ENCODE results near the gene BSND.

The BSND gene

GRCh38 chr1:54973205-54973921 lies 25.4 kb upstream of the BSND start:
- DNase-seq = no peak

- DNase-seq = no peak
These were observed 23.2 kb upstream of the BSND start for GRCh38 chr1:54975356-54976108.

- DNase-seq = no peak
These were observed 22.0 kb upstream of the BSND start for GRCh38 chr1:54976747-54977146.

GRCh38 chr1:54977533-54978297 lies 21.0 kb upstream of the BSND start:
- DNase-seq = no peak

DNA sequence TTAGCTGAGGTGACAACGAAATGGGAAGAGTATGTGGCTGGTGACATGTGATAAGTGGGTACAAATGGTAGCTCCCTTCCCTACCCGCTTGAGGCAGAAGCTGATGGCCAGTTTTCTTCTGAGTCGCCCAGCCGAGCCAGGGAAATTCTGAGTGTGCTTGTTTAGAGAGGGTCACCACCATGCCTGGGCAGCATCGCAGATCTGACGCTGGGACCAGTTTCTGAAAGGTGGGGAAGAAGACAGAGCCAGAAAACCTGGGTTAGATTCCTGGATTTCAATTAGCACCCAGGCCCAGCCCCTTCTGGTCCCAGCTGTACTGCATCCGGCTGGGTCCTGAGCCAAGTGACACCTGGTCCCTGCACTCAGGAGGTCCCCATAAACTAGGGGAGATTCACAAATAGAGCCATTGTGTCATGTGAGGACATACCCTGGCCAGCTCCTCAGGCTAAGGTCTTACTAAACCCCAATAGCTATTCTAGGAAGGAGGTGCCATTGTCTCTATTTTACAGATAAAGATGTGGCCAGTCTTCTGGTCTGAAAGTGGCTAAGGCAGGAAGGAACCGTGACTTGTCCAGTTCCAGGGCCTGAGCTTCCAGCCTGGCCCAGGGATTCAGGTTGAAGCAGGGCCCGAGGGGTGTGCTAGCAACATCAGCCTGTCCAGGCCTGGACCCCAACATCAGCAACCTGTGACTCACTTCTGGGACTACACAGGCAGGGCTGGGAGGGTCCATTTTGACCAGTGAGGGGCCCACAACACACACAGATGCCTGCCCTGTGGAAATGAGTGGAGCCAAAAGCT lies 20.0 kb upstream of the BSND start:
- no peak for DNase-seq

- DNase-seq = no peak
These were observed 19.3 kb upstream of the BSND start for GRCh38 chr1:54979327-54979891.

DNA sequence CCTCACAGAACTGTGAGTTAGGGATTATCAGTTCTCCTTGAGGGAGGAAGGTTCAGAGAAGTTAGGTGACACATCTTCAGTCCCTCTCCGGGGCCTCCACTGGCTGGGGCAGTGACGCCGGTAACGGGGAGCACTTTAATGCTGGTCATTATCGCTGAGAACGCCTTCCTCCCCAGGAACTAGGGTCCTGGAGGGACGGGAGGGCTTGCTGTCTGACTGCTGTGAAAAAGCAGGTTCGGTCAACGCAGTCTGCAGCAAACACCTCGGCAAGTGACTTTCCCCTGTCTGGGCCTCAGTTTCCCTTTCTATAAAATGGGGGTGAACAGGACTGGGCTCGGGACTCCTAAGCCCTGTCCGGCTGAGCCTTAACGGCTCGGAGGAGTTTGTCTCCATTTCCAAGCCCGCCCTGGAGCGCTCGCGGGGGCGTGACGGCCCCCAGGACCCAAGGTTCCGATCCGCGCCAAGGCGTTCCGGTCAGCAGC lies 18.6 kb upstream of the BSND start:
- DNase-seq = no peak

DNA sequence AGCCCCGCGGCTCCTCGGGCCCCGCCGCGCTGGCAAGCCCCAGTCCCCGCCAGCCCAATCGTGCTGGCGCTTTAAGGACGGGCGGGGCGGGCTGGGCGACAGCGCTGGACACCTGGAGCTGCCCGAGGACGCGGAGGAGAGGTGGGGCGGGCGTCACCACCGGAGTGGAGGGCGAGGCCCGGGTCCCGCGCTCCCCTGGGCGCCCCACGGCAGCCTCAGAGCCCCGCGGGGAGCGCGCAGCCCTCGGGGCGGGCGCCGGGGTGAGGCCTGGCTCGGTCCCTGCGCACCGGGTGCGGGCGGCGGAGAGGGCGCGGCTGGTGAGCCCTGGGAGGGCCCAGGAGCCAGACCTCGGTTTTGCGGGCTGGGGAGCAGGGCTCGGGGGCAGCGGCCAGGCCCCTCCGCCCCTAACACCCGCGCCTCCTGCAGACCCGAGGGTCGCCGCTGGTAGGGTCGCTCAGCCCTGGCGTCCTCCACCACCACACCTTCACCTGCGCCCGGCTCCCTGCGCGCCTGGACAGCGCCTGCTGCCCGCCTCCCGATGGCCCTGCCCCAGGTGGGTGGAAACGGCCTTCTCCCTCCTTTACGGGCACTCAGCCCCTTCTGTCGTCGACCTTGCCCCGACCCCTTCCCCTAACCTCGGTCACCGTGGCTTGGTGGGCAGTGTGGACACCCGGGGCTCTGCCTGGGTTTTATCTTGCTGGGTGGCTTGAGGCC lies 18.0 kb upstream of the BSND start, which contains the start of gene TMEM61:
Gene TMEM61, plus strand, starts transcription at position 101 of the 714 bp plus-strand sequence. Its CDS starts 438 bp downstream, at position 539.
- DNase-seq = peak; percentile 63

DNA sequence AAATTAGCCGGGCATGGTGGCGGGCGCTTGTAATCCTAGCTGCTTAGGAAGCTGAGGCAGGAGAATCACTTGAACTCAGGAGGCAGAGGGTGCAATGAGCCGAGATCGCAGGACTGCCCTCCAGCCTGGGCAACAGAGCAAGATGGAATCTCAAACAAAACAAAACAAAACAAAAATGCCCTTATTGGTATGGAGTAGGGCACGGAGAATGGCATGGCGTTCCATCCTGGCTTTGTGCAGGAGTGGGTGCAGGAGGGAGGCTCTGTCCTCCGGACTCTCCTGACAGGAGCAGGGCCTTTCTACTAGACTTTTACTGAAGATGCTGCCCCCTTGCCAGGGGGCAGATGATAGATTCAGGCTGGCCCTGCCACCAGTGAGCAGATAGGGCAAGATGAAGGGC lies 17.3 kb upstream of the BSND start:
- DNase-seq = no peak

DNA sequence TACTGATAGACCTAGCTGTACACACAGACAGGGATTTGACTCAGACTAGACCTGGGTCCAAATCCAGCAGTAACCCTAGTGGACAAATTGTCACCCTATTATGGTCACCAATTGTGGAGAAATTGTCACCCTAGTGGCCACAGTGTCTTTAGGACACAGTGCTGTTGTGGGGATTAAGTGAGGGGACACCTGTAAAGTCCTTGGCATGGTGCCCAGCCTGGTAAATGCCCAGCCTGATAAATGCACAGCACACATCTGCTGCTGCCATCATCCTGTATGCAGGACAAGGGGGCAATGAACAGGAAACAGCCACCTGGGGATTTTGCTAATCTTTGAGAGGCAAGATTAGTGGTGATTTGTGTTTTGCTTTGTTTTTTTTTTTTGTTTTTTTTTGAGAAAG lies 16.0 kb upstream of the BSND start:
- DNase-seq = no peak

GRCh38 chr1:54984131-54984842 lies 14.4 kb upstream of the BSND start:
- no peak for DNase-seq

GRCh38 chr1:54985556-54985955 lies 13.2 kb upstream of the BSND start:
- DNase-seq = no peak

- DNase-seq = no peak
These were observed 12.7 kb upstream of the BSND start for GRCh38 chr1:54986025-54986424.

GRCh38 chr1:54986533-54986932 lies 12.2 kb upstream of the BSND start:
- DNase-seq = no peak

GRCh38 chr1:54987427-54987826 lies 11.3 kb upstream of the BSND start:
- DNase-seq = no peak

DNA sequence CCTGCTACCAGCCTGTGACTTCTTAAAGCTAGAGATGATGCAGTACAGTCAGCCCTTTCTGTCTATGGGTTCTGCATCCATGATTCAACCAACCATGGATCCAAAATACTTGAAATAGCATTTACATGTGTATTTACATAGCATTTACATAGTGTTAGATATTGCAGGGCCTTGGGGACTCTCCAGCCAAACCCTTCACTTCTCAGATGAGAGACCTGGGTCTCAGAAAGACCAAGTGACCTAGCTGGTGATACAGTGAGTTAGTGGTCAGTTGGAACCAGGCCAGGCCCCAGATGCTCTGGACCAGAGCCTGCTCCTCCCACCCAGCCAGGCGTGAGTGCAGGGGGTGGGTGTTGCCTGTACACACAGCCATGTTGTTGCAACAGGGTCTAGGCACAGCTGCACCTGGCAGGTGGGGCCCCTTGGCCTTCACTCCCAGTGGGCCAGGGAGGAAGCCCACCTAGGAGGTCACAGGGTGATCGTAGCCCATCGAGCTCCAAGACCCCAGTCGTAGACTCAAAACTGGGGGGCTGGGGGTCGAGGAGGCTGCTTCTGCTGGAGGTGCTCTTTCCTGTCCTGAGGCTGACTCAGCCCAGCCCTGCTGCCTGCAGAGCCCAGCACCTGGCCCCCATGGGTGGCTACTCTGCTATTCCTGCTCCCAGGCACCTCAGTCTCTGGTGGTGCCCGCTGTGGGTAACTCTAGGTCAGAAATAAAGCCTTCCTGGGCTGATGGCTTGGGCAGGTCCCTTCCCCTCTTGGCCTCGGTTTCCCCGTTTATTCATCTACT lies 10.6 kb upstream of the BSND start:
- no peak for DNase-seq

DNA sequence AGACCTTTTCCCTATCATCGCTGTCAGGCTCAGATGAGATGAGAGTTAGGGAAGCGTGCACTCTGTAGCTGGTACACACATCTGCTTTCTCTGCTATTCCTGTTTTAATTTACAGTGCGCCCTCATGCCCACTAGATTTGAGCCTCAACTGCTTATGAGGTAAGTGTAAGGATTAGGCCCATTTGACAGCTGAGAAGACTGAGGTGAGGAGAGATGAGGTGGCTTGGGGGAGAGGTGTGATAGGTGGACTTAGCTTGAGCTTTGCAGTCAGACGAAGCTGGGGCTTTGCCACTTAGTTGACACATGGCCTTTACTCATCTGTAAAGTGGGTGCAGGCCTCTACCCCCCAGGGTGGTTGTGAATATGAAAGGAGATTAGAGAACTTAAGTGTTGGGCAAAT lies 9.8 kb upstream of the BSND start:
- DNase-seq = no peak

DNA sequence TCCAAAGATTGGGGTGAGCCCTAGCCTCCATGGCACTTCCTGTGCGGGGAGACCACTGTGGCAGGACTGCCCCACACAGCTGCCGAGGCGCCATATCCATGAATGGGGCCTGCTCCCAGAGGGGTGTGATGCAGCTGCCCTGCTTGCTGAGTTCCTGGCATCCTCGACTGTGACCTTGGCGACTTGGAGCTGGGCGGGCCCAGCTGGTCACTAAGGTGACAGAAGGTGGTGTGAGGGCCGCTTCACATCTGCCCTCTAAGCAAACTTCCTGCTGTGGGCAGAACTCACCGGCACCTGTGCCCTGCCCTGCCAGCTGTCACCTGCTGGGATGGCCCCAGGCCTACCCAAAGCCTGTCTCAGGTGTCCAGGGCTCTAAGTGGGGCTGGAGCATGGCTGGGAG lies 9.3 kb upstream of the BSND start:
- DNase-seq = no peak

DNA sequence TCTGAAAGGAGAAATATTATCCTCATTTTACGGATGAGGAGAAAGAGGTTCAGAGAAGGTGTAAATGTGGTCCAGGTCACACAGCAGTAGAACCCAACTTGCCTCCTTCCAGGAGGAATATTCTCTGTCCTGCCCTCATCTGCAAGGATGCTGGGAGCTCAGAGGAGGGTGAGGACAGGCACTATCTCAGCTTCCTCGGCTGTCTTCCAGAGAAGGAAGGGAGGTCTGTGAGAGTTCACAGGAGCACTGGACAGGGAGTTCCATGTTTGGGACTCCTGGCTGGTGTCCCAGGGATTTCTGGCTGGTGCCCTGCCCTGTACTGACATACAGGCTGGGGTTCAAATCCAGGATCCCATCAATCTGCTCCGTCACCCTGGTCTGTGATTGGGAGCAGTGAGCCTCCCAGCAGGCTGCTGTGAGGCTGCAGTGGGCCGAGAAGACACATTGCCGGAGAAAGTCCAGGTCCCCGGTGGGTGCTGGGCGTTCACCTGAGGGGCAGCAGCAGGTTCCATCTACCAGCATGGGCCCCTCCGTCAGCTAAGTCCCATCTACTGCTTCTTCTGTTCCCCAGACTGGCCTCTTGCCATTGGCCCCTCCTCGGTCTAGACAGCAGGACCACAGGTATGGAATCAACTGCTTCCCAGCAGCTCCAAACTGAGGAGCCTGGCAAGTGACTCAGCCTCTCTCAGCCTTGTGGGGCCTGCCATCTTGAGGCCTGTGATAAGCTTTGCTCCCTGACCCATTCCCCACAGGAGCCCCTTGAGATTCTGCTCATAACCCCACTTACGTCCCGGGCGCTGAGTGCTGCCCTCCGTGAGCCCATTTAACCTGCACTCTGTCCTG lies 8.5 kb upstream of the BSND start:
- DNase-seq = no peak
